Right renal pelvis (tissue), 4 donors: Measurements from ENCODE around the gene TRIM42. TPM values are rescaled to one million over a fixed set of nuclear protein-coding genes. Genes with fewer than 3 reads are reported as not detected.

Experiments used
- DNase-seq, 4 donors: peaks; one replicate each; pipeline ENCODE4 v3.0.0-alpha.2; 2013; ENCODE audit warnings: low read depth in 4 of 4, low spot score in 3 of 4, missing footprints in 1 of 4
- polyA plus RNA-seq, 4 donors: library from polyadenylated mRNA; unstranded; fragments of 120-200 nt; gene quantifications; one replicate each; pipeline ENCODE4 v1.2.1, GENCODE V29; 2013; ENCODE audit not compliant: insufficient read length in 4 of 4

TRIM42 gene
- polyA plus RNA-seq = not detected

- DNase-seq = no peak
These were observed at the start of gene TRIM42 for GRCh38 chr3:140677764-140678163. Gene TRIM42, plus strand, starts transcription at chr3:140678064. Its CDS starts 166 bp downstream, at chr3:140678230.

- DNase-seq = no peak
These were observed 49.3 kb upstream of the TRIM42 start for GRCh38 chr3:140628606-140629005.

GRCh38 chr3:140629357-140630137 is 48.3 kb upstream of the TRIM42 start:
- no peak for DNase-seq

GRCh38 chr3:140630366-140630765 is 47.5 kb upstream of the TRIM42 start:
- DNase-seq = no peak

DNA sequence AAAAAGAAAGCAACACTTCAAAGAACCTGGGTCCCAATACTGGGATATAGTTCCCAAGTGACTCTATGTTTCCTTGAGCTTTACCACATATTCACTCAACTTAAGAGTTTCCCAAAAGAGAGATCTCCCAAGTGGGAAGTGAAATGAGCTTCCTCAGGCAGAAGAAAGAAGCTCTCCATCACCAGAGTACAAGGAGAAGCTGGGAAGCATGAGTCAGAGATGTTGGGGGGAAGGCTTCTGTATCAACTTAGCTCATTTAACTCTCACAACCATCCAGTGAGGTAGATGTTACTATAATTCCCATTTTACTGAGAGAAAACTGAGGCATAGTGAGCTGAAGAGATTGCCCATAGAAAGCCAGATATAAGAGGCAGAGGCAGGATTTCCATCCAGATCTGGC is 47.0 kb upstream of the TRIM42 start:
- no peak for DNase-seq

GRCh38 chr3:140635276-140635675 is 42.6 kb upstream of the TRIM42 start:
- DNase-seq = no peak

GRCh38 chr3:140636406-140637138 is 41.3 kb upstream of the TRIM42 start:
- DNase-seq = no peak

DNA sequence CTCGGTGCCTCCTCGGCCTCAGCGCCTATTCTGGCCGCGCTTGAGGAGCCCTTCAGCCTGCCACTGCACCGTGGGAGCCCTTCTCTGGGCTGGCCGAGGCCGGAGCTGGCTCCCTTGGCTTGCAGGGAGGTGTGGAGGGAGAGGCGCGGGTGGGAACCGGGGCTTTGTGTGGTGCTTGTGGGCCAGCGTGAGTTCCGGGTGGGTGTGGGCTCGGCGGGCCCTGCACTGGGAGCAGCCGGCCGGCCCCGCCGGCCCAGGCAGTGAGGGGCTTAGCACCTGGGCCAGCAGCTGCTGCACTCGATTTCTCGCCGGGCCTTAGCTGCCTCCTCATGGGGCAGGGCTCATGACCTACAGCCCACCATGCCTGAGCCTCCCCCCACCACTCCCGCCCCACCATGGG is 26.6 kb upstream of the TRIM42 start:
- DNase-seq = no peak

DNA sequence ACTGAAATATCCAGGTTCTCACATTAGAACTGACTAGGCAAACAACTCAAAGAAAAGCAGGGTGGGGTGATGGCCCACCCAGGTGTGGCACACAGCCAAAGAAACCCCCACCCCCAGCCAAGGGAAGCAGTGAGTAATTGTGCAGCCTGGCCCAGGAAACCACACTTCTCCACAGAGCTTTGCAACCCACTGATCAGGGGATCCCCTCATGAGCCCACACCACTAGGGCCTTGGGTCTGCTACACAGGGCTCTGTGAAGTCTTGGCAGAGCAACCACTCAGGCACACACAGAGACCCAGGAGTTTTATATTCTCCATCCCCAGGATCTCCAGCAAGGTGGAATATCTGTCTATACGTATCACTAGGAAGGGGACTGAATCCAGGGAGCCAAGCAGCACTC is 22.2 kb upstream of the TRIM42 start:
- no peak for DNase-seq

GRCh38 chr3:140664111-140664510 is 13.8 kb upstream of the TRIM42 start:
- no peak for DNase-seq

GRCh38 chr3:140682586-140682985 is 4.7 kb downstream of the TRIM42 start:
- no peak for DNase-seq

DNA sequence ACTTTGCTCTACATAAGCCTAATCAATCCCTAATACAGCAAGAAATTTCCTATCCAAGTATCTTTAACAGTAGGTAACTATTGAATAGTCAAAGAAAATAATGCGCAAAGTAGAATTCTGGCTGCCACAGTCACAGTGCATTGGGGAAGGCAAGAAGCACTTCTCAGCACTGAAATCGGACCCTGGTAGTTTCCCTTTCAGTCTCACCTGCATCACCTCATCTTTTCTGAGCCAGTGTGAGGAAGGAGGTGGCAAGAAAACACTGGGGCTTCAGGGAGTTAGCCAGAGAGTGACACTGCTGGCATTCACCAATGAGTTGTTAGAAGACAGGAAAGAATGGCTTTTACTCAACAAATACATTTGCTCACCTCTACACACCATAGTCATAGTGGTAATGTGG is 8.3 kb downstream of the TRIM42 start:
- no peak for DNase-seq

DNA sequence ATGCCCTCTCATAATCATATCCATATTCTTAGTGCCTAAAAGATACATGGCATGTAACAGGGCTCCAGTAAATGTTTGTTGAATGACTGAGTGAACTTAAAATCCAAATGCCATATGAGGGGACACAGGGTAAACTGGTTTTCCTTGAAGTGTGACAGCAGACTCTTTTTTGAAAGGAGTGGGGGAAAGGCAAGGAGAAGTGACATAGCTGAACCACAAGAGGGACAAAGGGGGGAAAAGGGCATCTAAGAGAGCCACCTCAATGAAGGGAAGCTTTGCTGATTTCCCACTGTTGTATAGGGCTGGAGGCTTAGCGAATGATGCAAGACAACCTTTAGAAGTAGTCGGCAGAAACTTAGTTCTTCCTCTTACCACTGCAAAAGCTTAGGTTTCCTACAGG is 9.1 kb downstream of the TRIM42 start:
- DNase-seq = no peak

- no peak for DNase-seq
These were observed 17.6 kb downstream of the TRIM42 start for GRCh38 chr3:140695361-140696061.

- DNase-seq = no peak
These were observed 21.8 kb downstream of the TRIM42 start for GRCh38 chr3:140699516-140700231.

DNA sequence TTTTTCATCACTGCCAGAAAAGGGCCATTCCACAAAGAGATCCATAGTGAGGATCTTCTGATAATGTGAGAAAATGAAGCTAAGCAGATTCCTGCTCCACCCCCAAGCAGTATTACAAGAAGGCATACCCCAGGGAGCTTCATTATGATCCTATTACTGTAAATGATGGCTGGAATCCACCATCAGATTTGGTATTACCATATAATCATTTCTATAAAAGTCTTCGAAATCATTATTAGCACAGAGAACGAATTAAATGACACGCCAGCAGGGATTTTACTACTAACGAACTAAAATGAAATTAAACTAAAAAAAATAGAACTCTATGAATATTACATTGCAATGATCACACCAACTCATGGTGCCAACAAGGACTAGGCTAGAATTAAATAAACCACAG is 24.4 kb downstream of the TRIM42 start:
- DNase-seq = no peak

GRCh38 chr3:140703496-140703895 is 25.6 kb downstream of the TRIM42 start:
- no peak for DNase-seq

GRCh38 chr3:140704733-140705132 is 26.9 kb downstream of the TRIM42 start:
- no peak for DNase-seq

DNA sequence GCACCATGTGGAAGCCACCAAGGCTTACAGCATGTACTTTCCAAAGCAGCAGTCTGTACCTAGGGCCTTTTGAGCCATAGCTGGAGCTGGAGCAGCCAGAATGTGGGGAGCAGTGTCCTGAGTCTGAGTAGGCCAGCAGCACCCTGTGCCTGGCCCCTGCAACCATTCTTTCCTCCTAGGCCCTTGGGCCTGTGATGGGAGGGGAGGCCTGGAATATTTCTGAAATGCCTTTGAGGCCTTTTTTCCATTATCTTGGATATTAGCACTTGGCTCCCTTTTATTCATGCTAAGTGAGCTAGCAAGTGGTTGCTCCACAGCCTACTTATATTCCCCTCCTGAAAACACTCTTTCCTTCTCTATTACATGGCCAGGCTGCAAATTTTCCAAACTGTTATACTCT is 28.1 kb downstream of the TRIM42 start:
- no peak for DNase-seq

DNA sequence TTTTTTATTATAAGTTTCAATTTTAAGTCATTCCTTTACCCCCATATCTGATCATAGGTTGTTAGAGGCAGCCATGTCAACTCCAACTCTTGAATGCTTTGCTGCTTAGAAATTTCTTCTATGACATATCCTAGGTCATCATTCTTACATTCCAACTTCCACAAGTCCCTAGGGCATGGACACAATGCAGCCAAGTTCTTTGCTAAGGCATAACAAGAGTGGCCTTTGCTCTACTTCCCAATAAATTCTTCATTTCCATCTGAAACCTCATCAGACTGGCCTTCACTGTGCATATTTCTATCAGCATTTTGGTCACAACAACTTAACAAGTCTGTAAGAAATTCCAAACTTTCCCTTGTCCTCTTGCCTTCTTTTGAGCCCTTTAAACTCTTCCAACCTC is 28.5 kb downstream of the TRIM42 start:
- no peak for DNase-seq

GRCh38 chr3:140708815-140709214 is 31.0 kb downstream of the TRIM42 start:
- DNase-seq = no peak
